H1 (cell line): ENCODE results near the gene ABTB1. TPM values are rescaled to one million over a fixed set of nuclear protein-coding genes. Genes with fewer than 3 reads are reported as not detected.
A peak's percentile ranks its signal among the peaks of the same experiment; 100 is the strongest.

Experiments
- CTCF ChIA-PET: fragments of 300-600 bp; sonication (Branson Sonifier 250); formaldehyde crosslinking; loops from one replicate; lab custom pipeline; 2021; ENCODE audit not compliant: partially characterized antibody; lab: Charles Lee
- POLR2A ChIA-PET: fragments of 300-600 bp; sonication (Branson Sonifier 250); formaldehyde crosslinking; loops from one replicate; lab custom pipeline; 2021; ENCODE audit warnings: inconsistent platforms; ENCODE audit not compliant: partially characterized antibody; lab: Charles Lee
- DNase-seq, 2 experiments: peaks; one replicate each; pipeline versions ENCODE4 v3.0.0 to v3.0.0-alpha.2; 2010 to 2022; ENCODE audit warnings: low spot score in 2 of 2, low read depth in 1 of 2, mixed read lengths in 1 of 2
- FAIRE-seq: peaks from 2 replicates; lab custom pipeline; 2011; peaks lifted over from hg19 to GRCh38; lab: Jason Lieb, UNC
- H2AFZ ChIP-seq: 2 replicates; pipeline ENCODE4 v1.8.1; 2012; ENCODE audit warnings: low read length, inconsistent platforms
- H2AK5ac ChIP-seq: 2 replicates; pipeline ENCODE4 v1.6.1; 2013; ENCODE audit warnings: low read depth, low read length
- H2BK120ac ChIP-seq: replicated peaks from 2 replicates; pipeline ENCODE3; 2013; ENCODE audit warnings: low read depth, low read length, inconsistent platforms
- H2BK12ac ChIP-seq: 2 replicates; pipeline ENCODE4 v1.6.1; 2013; ENCODE audit warnings: low read depth, low read length
- H2BK15ac ChIP-seq: 2 replicates; pipeline ENCODE4 v1.6.1; 2013; ENCODE audit warnings: low read length
- H2BK20ac ChIP-seq: 2 replicates; pipeline ENCODE4 v1.6.1; 2013; ENCODE audit warnings: low read length
- H2BK5ac ChIP-seq: 2 replicates; pipeline ENCODE4 v1.6.1; 2013; ENCODE audit warnings: low read depth, low read length
- H3K14ac ChIP-seq: 2 replicates; pipeline ENCODE4 v1.6.1; 2013; ENCODE audit warnings: inconsistent platforms; ENCODE audit not compliant: insufficient read length
- H3K18ac ChIP-seq: 2 replicates; pipeline ENCODE4 v1.6.1; 2013; ENCODE audit warnings: low read length; ENCODE audit errors: extremely low read depth
- H3K23ac ChIP-seq: 2 replicates; pipeline ENCODE4 v1.6.1; 2013; ENCODE audit warnings: inconsistent platforms; ENCODE audit not compliant: insufficient read length
- H3K23me2 ChIP-seq: 2 replicates; pipeline ENCODE4 v1.6.1; 2013; ENCODE audit warnings: low read depth, low read length
- H3K27ac ChIP-seq: 2 replicates; pipeline ENCODE4 v1.6.1; 2011; ENCODE audit warnings: low read depth, low read length, inconsistent platforms
- H3K27me3 ChIP-seq, 4 experiments: replicated peaks in 1 of 4; 1 replicate in 1 of 4; 2 replicates in 3 of 4; pipeline versions ENCODE4 v1.6.1 to v1.8.1; 2011 to 2013; ENCODE audit warnings: low read length in 3 of 4, mild to moderate bottlenecking in 3 of 4, inconsistent platforms in 2 of 4, mixed read lengths in 2 of 4, moderate library complexity in 1 of 4; ENCODE audit not compliant: control insufficient read depth in 3 of 4, insufficient read depth in 3 of 4; ENCODE audit errors: extremely low read depth in 1 of 4
- H3K36me3 ChIP-seq, 4 experiments: 2 replicates each; pipeline versions ENCODE4 v1.6.1 to v1.8.1; 2011 to 2013; ENCODE audit warnings: mild to moderate bottlenecking in 4 of 4, low read length in 3 of 4, moderate library complexity in 2 of 4, control low read depth in 1 of 4, inconsistent platforms in 1 of 4; ENCODE audit not compliant: insufficient read depth in 4 of 4, control insufficient read depth in 2 of 4
- H3K4ac ChIP-seq: replicated peaks from 2 replicates; pipeline ENCODE3; 2013; ENCODE audit warnings: low read length, low read depth, mixed read lengths, inconsistent platforms; ENCODE audit not compliant: insufficient read length
- H3K4me1 ChIP-seq, 4 experiments: replicated peaks in 1 of 4; 1 replicate in 1 of 4; 2 replicates in 3 of 4; pipeline versions ENCODE4 v1.6.1 to v1.8.1; 2011 to 2013; ENCODE audit warnings: low read length in 3 of 4, inconsistent platforms in 2 of 4, mixed read lengths in 1 of 4; ENCODE audit not compliant: insufficient read depth in 4 of 4, control insufficient read depth in 3 of 4
- H3K4me2 ChIP-seq, 2 experiments: 2 replicates each; pipeline versions ENCODE4 v1.6.1 to v1.8.1; 2011 to 2013; ENCODE audit warnings: low read depth in 2 of 2, low read length in 2 of 2, control low read depth in 1 of 2, inconsistent platforms in 1 of 2, mild to moderate bottlenecking in 1 of 2; ENCODE audit not compliant: insufficient read depth in 1 of 2
- H3K4me3 ChIP-seq, 4 experiments: fragments of 200-600, 300-600 bp in 1 of 4; sonication (generic), shearing (Covaris generic), sonication (Bioruptor Twin) in 1 of 4; 2 replicates each; pipeline versions ENCODE4 v1.5.1 to v1.8.1; 2011 to 2016; ENCODE audit warnings: low read length in 4 of 4, low read depth in 3 of 4, control low read depth in 2 of 4, inconsistent platforms in 2 of 4, mild to moderate bottlenecking in 2 of 4, mixed read lengths in 1 of 4, moderate library complexity in 1 of 4; ENCODE audit not compliant: insufficient read depth in 2 of 4; ENCODE audit errors: extremely low read depth in 1 of 4
- H3K56ac ChIP-seq: replicated peaks from 2 replicates; pipeline ENCODE3; 2013; ENCODE audit warnings: low read depth, mild to moderate bottlenecking, mixed read lengths, low read length, inconsistent platforms; ENCODE audit not compliant: insufficient read length
- H3K79me1 ChIP-seq: 2 replicates; pipeline ENCODE4 v1.6.1; 2013; ENCODE audit warnings: low read depth, low read length, control low read depth
- H3K79me2 ChIP-seq, 2 experiments: 2 replicates each; pipeline versions ENCODE4 v1.6.1 to v1.8.1; 2012 to 2013; ENCODE audit warnings: low read length in 2 of 2, mild to moderate bottlenecking in 2 of 2, inconsistent platforms in 1 of 2; ENCODE audit not compliant: insufficient read depth in 2 of 2, control insufficient read depth in 1 of 2
- H3K9ac ChIP-seq, 4 experiments: replicated peaks in 1 of 4; 1 replicate in 1 of 4; 2 replicates in 3 of 4; pipeline versions ENCODE4 v1.6.1 to v1.8.1; 2011 to 2013; ENCODE audit warnings: low read depth in 3 of 4, low read length in 3 of 4, control low read depth in 2 of 4, mild to moderate bottlenecking in 2 of 4, moderate library complexity in 2 of 4, inconsistent platforms in 1 of 4; ENCODE audit errors: extremely low read depth in 1 of 4
- H3K9me3 ChIP-seq, 2 experiments: 2 replicates each; pipeline versions ENCODE4 v1.6.1 to v1.8.1; 2012 to 2013; ENCODE audit warnings: mild to moderate bottlenecking in 2 of 2, moderate library complexity in 2 of 2, control low read depth in 1 of 2, inconsistent platforms in 1 of 2, low read depth in 1 of 2, low read length in 1 of 2, mixed read lengths in 1 of 2; ENCODE audit not compliant: insufficient read depth in 2 of 2
- H4K20me1 ChIP-seq, 2 experiments: replicated peaks in 1 of 2; 2 replicates each; pipeline versions ENCODE3 to v1.8.1; 2011 to 2013; ENCODE audit warnings: inconsistent platforms in 2 of 2, low read length in 2 of 2, mild to moderate bottlenecking in 1 of 2; ENCODE audit not compliant: insufficient read depth in 2 of 2, control insufficient read depth in 1 of 2
- H4K5ac ChIP-seq: 2 replicates; pipeline ENCODE4 v1.6.1; 2013; ENCODE audit warnings: low read length, low read depth, mixed read lengths, inconsistent platforms; ENCODE audit not compliant: insufficient read length
- H4K8ac ChIP-seq: 2 replicates; pipeline ENCODE4 v1.8.0; 2013; ENCODE audit warnings: mild to moderate bottlenecking, moderate library complexity, low read length, inconsistent platforms; ENCODE audit not compliant: insufficient read depth; ENCODE audit errors: extremely low read depth
- H4K91ac ChIP-seq: replicated peaks from 2 replicates; pipeline ENCODE3; 2013; ENCODE audit warnings: low read length, mixed read lengths, inconsistent platforms; ENCODE audit not compliant: insufficient read length
- CBX5 ChIP-seq: fragments of 300-800, 300-1000 bp; sonication (generic); IDR thresholded peaks from 2 replicates; pipeline ENCODE4 v1.7.1; 2016; ENCODE audit warnings: antibody characterized with exemption, low read length, low read depth
- E2F6 ChIP-seq: IDR thresholded peaks from 2 replicates; pipeline ENCODE4 v1.6.1; 2012; ENCODE audit warnings: inconsistent platforms
- EP300 ChIP-seq, 2 experiments: IDR thresholded peaks; 1 replicate in 1 of 2; 2 replicates in 1 of 2; pipeline ENCODE4 v1.6.1; 2011 to 2012; ENCODE audit warnings: low read depth in 2 of 2, low read length in 2 of 2, mild to moderate bottlenecking in 2 of 2, borderline replicate concordance in 1 of 2, inconsistent platforms in 1 of 2, moderate library complexity in 1 of 2
- GTF2F1 ChIP-seq: IDR thresholded peaks from 2 replicates; pipeline ENCODE4 v1.6.1; 2012; ENCODE audit warnings: low read depth, low read length, improper control_type of control experiment, borderline replicate concordance
- RXRA ChIP-seq: IDR thresholded peaks from 2 replicates; pipeline ENCODE4 v1.6.1; 2011; ENCODE audit warnings: low read depth, mild to moderate bottlenecking, low read length, moderate library complexity; ENCODE audit not compliant: insufficient read depth
- SIN3A ChIP-seq, 2 experiments: IDR thresholded peaks in 1 of 2; conservative IDR thresholded peaks in 1 of 2; 2 replicates each; pipeline ENCODE4 v1.6.1; 2011 to 2012; ENCODE audit warnings: low read length in 2 of 2, improper control_type of control experiment in 1 of 2, low read depth in 1 of 2, mild to moderate bottlenecking in 1 of 2
- SIRT6 ChIP-seq: IDR thresholded peaks from one replicate; pipeline ENCODE4 v1.7.1; 2012; ENCODE audit warnings: low read length, inconsistent platforms
- USF2 ChIP-seq: IDR thresholded peaks from 2 replicates; pipeline ENCODE4 v1.6.1; 2011; ENCODE audit warnings: low read length, improper control_type of control experiment
- WGBS, 2 experiments: shearing (Covaris generic) in 1 of 2; methylation state at CpG; one replicate each; pipeline versions ENCODE4 v1.1.6 to v1.1.7; 2013 to 2015; ENCODE audit warnings: low lambda C conversion rate in 2 of 2, mixed read lengths in 2 of 2, inconsistent platforms in 1 of 2, low coverage in 1 of 2, missing lambda C conversion rate in 1 of 2; ENCODE audit not compliant: insufficient replicate concordance in 2 of 2, insufficient coverage in 1 of 2, insufficient read length in 1 of 2; ENCODE audit errors: extremely low coverage in 1 of 2, missing lambda C conversion rate in 1 of 2; 5-methylcytosine and 5-hydroxymethylcytosine counted together
- polyA plus RNA-seq, 7 experiments: library from polyadenylated mRNA; depleted of rRNA in 3 of 7; stranded (reverse) in 5 of 7; unstranded in 2 of 7; fragments of >200 nt in 5 of 7; fragments of 200-250 nt in 2 of 7; gene quantifications; 1 replicate in 5 of 7; 2 replicates in 1 of 7; 4 replicates in 1 of 7; pipeline versions ENCODE4 v1.2.1 to v1.2.3, GENCODE V29; 2011 to 2013; ENCODE audit warnings: missing spikeins in 2 of 7, mixed read lengths in 2 of 7
- total RNA-seq: library from RNA; stranded (reverse); fragmentation: NEBNext Ultra II Directional; extraction: Animal tissue kit (Norgen Biotek cat#: 25700); gene quantifications from 2 replicates; pipeline ENCODE4 v1.2.1, GENCODE V29; 2021
- TF ChIP-seq, protein P1 (sequence below): IDR thresholded peaks from 2 replicates; pipeline ENCODE4 v1.6.1; 2012; ENCODE audit warnings: inconsistent platforms

The ABTB1 gene
- total and polyA plus RNA-seq, 2 of the 8 experiments (the other 6 are each of a cell fraction or from before 2014, with no cell fraction given): 7.1 to 9.4 TPM

DNA sequence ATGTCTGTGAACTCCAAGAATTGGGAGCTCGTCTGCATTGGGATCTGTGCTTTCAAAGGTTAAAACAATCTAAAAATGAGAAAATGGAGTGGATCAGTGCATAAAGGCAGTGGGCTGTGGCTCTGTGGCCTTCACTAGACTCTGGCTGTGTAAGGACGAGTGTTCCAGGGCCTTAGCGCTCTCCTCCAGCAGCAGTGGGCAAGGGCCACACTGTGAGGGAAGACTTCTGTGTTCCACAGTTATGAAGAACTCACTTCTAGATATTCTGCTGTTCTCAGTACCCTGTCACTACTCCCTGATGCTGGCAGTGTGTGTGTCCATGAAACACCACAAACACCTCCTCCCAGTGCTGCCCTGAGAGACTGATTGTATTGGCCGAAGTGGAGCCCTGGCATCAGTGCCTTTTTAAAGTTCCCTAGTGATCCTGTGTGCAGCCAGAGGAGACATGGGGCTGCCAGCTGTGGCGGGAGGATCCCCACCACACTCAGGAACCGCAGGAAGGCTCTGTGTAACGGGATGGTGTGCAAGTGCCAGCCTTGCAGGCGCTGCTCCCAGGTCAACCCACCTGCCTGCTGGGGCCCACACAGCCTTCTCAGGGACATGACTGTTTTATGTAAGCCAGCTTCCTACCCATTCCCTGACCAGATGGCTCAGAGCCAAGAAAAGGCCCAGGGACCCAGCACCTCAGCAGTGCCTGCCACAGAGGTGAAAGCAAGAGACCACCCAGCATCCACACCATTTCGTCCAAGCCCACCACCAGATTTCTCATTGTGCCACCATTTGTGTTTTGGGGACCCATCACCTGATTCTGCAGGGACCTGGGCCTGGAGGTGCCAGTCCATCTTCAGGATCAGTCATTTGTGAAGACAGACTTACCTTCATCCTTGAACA, 40.4 kb downstream of the ABTB1 start:
- no peaks in the 10 kb centered on the region for H3K23me2 ChIP-seq
- no peaks in the 10 kb centered on the region for H3K79me2 ChIP-seq
- no peak overlapping the region for H3K14ac ChIP-seq
- H2BK20ac ChIP-seq: 0 out of 2 replicates have a peak overlapping the region, but pooled peaks have one; percentile 48
- no peak overlapping the region for H3K27ac ChIP-seq
- no peak overlapping the region for H2BK5ac ChIP-seq
- no peak overlapping the region for H2BK12ac ChIP-seq
- no peak overlapping the region for H3K4me3 ChIP-seq
- peaks cover 0 to 10% (median 2%) of the 10 kb centered on the region in 4 experiments; a peak in 3 of 7 replicates for H3K4me1 ChIP-seq
- no peaks in the 10 kb centered on the region for H3K9me3 ChIP-seq
- no peak overlapping the region for H2BK15ac ChIP-seq
- H2AFZ ChIP-seq: no peak overlapping the region
- H4K91ac ChIP-seq: no peak overlapping the region
- no peaks in the 10 kb centered on the region for H4K20me1 ChIP-seq
- H2BK120ac ChIP-seq: no peak overlapping the region
- no peaks in the 10 kb centered on the region for H3K79me1 ChIP-seq
- FAIRE-seq (no peak), DNase-seq (no peak)
- H3K4ac ChIP-seq: peak overlapping the region; percentile 63
- no peak overlapping the region for H3K23ac ChIP-seq
- H3K56ac ChIP-seq: no peak overlapping the region
- POLR2A ChIA-PET: no interaction called here
- no peak overlapping the region for H3K18ac ChIP-seq
- WGBS, 2 experiments: 94% methylated on average over 9 of the region's 9 CpGs; no CpG with 5 or more reads in 1 of the 2 experiments
- H3K9ac ChIP-seq: no peak overlapping the region
- no peak overlapping the region for H4K8ac ChIP-seq
- no peaks in the 10 kb centered on the region for H3K27me3 ChIP-seq
- H3K36me3 ChIP-seq: no peaks in the 10 kb centered on the region
- H2AK5ac ChIP-seq: no peak overlapping the region
- CTCF ChIA-PET: interaction anchor here (0.6 to 6.8 kb wide), 7 partner anchors 18 to 258 kb away, joined by 3 to 43 read pairs (median 3); no protein-coding TSS in a partner anchor
- H3K4me2 ChIP-seq: no peak overlapping the region
- H4K5ac ChIP-seq: no peak overlapping the region
- TF ChIP-seq CBX5: no peak
- no peak for TF ChIP-seq USF2
- no peak for TF ChIP-seq SIRT6
- no peak for TF ChIP-seq GTF2F1
- no peak for TF ChIP-seq RXRA
- no peak for TF ChIP-seq E2F6
- TF ChIP-seq SIN3A (conservative IDR thresholded peaks at IDR 0.05 in 1 of 2, IDR thresholded peaks at IDR 0.05 in 1 of 2; ENCODE audit: low read depth in 1 of 2, low read length in 2 of 2): no peak
- no peak for TF ChIP-seq EP300 (IDR thresholded peaks at IDR 0.05; ENCODE audit: borderline replicate concordance in 1 of 2, low read depth in 2 of 2, low read length in 2 of 2)
- TF ChIP-seq, protein P1, sequence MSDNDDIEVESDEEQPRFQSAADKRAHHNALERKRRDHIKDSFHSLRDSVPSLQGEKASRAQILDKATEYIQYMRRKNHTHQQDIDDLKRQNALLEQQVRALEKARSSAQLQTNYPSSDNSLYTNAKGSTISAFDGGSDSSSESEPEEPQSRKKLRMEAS: no peak
